HG03095 (cell line): ENCODE results near the gene MFGE8.
"Not testable (repeated sequence)": the region's sequence is repeated elsewhere in the genome, so short reads cannot be mapped to it uniquely, and the experiment has no call there.

ENCODE experiments used
- ATAC-seq: cut with Tn5 transposase; IDR thresholded peaks from one replicate; pipeline ENCODE4 v1.9.1; 2021; ENCODE audit warnings: moderate library complexity; ENCODE audit not compliant: unreplicated experiment

Gene MFGE8, protein sequence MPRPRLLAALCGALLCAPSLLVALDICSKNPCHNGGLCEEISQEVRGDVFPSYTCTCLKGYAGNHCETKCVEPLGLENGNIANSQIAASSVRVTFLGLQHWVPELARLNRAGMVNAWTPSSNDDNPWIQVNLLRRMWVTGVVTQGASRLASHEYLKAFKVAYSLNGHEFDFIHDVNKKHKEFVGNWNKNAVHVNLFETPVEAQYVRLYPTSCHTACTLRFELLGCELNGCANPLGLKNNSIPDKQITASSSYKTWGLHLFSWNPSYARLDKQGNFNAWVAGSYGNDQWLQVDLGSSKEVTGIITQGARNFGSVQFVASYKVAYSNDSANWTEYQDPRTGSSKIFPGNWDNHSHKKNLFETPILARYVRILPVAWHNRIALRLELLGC

DNA sequence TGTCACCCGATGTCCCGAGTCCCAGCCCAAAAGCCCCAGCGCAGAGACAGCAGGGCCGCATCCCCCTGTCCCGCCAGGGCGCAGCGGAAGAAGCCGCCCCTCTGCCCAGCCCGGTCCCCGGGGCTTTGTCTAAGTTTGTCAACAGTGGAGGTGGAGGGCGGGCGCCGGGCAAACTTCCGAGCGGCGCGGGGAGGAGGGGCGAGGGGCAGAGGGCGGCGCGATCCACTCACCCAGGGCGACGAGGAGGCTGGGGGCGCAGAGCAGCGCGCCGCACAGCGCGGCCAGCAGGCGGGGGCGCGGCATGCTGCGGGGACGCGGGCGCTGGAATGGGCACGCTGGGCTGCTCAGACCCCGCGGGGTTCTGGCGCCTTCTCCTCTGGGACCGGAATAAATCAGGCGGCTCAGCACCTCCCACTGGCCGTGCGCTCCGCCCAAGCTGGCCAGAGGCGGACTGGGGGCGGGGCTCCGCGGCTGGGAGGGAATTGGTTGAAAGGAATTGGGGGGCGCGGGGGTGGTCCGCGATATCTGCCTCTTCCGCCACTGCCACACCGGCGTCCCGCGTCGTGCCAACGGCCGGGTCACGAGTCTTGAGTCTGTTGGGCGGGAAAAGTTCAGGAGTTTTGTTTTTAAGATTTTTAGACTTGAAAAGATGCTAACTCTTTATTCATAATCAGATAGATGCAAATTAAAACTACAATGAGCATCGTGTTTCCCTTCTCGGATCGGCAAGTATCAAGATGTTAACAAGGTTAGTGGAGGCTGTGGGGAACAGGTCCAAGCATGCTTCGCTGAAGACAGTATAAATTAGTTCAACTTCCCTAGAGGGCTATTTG is at the start of gene MFGE8:
Gene MFGE8, minus strand, starts transcription at position 363 of the 833 bp plus-strand sequence. Its CDS starts 60 bp downstream, at position 303.
- peak; percentile 80 for ATAC-seq

DNA sequence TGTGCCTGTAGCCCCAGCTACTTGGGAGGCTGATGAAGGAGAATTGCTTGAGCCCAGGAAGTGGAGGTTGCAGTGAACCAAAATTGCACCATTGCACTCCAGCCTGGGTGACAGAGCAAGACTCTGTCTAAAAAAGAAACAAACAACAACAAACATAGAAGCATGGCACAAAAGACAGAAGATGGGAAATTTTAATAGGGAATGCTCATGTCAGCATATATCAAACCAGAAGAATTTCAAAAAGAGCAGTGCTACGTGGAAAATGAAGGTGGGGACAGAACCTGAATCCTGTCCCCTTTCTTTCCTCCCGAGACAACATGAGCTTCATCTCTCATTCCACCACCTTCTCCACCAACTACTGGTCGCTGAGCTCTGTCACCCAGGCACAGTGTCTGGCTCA is 46.3 kb upstream of the MFGE8 start:
- no peak for ATAC-seq

DNA sequence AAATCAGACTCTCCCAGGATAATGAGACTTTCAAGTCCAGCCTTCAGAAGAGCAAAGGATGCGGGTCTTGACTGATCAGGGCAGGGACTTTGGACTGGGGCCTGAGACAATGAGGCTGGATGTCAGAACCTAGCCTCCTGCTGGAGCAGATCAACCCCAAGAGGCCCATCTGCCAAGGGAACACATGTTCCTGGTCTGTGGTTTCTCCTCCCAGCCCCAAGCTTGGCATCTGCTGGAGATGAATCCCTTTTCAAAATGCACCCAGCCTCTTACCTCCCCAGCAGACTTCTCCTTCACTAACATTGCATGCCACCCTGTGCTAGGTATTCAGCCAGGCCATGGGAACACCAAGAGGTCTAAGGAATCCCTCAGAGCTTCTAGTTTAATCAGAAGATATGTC is 43.7 kb upstream of the MFGE8 start:
- ATAC-seq = no peak

DNA sequence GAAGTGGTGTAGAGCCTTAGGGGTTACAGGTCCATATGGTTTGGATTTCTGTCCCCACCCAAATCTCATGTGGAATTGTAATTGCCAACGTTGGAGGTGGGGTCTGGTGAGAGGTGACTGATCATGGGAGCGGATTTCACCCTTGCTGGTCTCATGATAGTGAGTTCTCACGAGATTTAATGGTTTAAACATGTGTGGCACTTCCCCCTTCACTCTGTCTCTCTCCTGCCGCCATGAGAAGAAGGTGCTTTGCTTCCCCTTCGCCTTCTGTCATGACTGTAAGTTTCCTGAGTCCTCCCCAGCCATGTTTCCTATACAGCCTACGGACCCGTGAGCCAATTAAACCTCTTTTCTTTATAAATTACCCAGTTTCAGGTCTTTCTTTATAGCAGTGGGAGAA is 43.1 kb upstream of the MFGE8 start:
- ATAC-seq = no peak

DNA sequence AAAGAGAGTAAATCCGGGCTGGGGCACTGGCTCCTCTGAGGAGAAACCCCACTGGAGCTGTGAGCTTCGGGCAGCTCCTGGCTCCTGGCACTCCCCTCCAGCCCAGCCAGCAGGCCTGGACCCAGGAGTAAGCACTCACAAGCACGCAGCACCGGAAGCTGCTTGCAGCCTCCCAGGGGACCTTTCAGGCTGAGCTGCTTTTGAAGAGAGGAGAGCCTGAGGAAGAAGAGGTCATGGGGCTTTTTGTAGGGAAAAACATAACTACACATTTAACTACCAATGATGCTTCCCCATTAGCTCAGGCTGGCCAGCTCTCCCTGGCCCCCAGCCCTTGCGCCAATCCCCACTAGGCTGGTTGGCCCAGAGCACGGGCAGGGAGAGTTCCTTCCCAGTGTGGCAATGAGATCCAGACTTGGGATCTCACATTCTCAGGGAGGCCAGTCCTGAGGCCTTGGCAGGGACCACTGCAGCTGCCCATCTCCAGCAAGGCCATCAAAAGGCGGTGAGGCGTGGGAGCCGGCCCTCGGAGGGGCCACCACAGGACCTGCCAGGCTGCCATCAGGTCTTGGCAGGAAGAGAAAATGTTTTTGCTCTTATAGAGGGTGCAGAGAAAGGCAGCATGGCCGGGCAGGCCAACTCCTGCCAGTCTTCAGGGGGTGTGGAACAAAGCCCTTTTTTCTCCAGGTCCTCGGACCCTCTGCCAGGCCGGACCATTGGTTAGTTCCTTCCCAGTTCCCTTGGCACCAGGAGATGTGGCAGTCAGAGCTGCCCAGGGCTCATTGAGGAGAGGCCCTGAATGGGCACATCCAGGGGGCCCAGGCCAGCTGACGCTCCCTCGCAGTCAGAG is 41.5 kb upstream of the MFGE8 start:
- no peak for ATAC-seq

DNA sequence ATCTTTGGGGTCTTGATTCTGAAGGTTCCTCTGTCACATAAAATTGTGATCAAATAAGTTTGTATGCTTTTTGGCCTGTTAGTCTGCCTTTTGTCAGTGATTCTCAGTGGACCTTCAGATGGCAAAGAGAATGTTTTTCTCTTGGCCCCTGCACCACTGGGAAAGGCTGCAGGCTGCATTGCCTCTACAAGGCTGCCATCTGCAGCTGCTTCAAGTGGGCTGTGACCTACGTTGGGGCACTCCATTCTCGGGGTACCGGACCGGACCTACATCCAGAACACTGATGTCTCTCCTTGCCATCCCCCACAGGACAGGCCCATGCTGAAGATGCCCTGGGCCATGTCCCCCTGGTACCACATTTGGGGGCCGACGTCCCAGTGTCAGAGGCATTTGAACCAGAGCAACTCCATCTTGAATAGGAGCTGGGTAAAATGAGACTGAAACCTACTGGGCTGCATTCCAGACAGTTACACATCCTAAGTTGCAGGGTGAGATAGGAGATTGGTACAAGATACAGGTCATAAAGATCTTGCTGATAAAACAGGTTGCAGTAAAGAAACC is 37.5 kb upstream of the MFGE8 start:
- ATAC-seq = no peak

DNA sequence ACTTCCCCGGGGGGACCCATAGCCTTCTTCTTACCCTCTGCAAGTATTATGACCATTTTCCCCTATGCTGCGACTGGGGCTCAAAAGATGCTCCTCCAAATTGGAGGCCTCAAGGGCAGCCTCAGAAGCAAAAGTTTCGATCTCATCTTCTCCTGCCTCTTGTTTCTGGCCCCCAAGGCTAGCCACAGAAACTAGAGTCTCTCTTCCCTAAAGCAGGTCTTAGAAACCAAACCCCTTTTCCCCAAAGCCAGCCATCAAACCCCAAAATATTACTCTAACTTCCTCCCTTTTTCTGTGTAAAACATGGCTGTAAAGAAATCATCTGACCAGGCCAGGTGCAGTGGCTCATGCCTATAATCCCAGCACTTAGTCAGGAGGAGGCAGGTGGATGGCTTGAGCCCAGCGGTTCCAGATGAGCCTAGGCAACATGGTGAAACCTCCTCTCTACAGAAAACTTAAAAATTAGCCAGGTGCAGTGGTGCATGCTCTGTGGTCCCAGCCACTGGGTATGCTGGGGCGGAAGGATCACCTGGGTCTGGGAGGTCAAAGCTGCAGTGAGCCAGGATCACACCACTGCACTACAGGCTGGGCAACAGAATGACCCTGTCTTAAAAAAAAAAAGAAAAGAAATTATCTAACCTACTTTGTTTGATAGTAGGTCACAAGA is 36.7 kb upstream of the MFGE8 start:
- ATAC-seq = peak; percentile 63

DNA sequence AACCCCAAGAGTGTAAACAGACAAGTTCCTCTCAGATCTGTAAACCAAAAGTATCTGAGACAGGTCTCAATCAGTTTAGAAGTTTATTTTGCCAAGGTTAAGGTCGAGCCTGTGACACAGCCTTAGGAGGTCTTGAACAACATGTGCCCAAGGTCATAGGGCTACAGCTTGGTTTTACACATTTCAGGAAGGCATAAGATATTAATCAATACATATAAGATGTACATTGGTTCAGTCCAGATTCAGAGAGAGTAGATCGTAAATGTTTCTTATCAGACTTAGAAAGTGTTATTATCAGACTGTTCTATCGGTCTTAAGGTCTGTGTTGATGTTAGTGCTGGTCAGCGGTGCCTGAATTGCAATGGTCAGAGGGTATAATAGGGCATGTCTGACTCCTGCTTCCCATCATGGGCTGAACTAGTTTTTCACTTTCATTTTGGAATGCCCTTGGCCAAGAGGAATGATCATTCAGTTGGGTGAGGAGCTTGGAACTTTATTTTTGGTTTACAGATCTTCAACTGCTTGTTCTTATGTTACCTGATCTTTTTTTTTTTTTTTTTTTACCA is 27.0 kb upstream of the MFGE8 start:
- ATAC-seq = no peak

DNA sequence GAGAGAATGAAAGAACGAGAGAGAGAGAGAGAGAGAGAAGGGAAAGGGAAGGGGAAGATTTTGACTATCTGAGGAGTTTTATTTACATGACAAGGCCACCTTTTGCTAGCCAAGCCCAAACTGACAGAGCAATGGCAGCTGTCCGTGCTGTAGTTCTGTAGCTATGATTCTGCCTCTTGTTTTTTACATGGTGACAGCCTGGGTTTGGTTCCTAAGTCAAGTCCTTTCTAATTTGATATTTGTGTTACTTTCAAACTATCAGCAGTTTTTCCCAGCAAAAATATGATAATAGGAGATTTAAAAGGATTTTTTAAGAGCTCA is 26.3 kb upstream of the MFGE8 start:
- no peak for ATAC-seq

DNA sequence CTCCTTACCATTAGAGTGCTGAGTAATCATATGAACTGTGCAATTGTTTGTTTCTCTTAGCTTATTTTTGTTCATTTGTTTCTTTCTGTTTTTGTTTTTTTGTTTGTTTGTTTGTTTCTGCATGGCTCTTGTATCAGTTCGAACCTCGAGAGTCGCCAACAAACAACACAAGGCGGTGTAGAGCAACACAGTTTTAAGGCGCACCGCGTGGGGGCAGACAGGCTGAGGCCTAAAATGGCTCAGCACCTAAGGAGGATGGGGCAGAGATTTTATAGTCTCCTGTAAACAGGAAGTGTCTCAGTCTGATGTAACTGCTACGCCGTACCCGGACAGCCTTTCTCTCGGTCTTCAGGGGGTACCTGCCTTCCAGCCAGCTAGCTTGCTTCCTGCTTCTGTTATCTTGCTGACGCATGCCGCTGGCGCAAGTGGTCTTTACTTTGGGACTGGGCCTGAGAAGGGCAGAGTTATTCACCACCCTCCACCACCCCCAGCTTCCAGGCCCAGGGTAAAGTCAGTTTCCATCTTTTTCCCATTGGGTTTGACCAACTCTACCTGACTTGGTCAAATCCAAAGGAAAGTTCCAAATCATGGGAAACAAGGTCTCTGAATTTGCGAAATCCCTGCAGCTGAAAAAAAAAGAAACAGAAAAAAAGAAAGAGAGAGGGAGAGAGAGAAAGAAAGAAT is 25.8 kb upstream of the MFGE8 start:
- no peak for ATAC-seq

DNA sequence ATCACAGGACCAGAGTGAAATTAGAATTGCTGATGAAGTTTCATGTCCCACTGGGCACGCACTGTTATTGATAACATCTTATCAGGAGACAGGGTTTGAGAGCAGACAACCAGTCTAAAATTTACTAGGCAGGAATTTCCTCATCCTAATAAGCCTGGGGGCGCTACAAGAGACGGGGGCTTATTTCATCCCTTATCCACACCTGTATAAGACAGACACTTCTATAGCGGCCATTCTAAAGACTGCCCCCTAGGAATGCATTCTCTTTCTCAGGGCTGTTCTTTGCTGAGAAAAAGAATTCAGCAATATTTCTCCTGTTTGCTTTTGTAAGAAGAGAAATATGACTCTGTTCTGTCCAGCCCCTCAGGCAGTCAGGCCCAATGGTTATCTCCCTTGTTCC is 21.3 kb upstream of the MFGE8 start:
- ATAC-seq = not testable (repeated sequence)

DNA sequence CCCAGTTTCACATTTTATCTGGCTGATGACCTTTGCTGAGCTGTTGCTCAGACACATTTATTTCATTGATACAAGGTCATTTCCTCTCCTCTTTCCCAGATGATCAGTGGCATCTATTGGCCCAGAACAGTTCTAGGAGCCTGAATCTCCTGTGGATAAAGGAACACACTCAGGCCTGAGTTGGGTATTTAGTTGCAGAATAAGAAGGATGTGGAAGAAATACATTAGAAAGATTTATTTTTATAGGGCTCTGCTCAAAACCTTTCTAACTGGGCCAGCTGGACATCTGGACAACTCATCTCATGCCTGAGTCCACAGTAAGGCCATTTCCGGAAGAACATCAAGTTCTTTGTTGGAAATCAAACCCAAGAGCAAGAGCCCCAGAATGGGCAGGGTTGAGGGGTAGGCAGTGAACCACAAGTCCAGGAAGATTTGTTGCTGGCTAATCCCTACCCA is 19.7 kb upstream of the MFGE8 start:
- ATAC-seq = no peak

DNA sequence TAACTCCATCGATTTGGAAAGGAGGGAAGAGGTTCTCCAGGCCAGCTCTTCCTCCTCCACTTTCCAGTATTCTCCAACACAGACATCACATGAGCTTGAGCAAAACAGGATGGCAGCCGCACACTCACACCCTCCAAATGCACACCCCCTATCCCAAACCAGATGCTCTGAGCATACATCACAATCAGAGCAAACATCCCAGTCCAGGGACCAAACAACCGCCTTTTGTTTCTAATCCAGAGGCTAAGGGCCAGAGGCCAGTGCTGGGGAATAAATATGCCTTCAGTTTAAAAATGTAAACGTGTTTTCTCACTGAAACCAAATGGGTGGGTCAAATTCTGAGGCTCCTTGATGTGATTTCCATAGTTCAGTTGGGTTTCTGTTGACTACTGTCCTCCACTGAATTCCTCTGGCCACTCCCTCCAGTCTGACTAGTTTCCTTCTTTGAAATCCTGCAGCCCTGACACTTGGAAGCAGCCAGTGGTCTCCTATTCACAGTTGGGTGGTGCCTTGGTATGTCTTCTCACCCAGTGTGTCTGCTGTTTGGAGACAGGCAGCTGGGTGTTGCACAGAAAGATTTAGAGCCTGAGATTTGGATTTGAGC is 19.2 kb upstream of the MFGE8 start:
- no peak for ATAC-seq

DNA sequence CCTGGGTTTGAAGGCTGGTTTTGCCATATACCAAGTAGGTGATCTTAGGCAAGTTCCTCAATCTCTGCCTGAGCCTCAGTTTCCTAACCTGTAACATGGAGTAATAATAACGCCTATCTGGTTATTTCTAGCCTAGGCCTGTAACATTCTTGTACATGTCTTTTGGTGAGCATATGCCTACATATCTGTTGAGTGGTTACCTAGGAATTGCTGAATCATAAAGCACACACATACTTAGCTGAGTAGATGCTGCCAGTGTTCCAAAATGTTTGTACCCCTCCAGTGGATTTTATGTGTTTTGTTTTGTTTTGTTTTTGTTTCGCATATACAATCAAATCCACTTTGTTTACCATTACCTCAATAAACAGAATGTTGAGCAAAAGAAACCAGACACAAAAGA is 17.4 kb upstream of the MFGE8 start:
- no peak for ATAC-seq

DNA sequence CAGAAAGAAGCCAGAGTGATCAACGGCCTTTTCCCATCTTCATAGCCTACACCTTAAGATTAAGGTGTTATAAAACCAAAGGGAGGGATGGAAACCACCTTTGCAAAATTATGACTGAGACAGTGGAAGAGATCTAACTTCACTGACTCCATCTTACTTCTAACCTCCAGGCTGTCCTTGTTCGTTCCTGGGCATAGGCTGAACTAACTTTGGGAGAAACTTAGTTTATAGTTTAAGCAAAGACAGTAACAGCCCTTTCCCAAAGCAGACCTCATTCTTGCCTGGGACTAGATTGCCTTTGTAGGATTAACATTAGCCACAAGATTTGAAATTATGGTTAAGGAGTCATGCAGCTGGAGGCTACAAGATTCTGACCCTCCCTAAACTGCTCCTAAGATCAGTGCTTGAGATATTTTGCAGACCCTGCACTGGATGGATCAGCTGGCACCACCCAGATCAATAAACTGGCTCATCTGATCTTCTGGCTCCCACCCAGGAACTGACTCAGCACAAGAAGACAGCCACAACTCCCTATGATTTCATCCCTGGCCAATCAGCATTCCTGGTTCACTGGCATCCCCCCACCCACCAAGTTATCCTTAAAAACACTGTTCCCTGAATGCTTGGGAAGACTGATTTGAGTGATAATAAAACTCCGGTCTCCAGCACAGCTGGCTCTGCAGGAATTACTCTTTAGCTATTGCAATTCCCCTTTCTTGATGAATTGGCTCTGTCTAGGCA is 16.3 kb upstream of the MFGE8 start:
- ATAC-seq = not testable (repeated sequence)

DNA sequence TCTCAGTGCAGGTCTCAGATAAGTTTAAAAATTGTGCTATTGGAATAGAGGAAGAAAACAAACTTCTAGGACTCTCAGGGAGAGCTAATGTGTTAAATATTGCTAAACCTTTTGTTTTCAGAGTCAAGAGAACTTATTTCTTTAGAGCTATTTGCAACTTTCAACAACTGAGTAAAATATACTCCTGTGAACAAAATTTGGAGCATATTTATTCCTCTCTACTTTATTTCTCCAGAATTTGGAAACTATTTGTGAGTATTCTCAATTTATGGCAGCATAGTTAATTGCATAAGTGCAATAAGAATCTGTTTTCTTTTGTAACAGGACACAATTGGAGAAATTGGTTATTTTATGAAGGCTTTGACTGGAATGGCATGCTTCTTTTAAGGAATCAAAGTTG is 15.0 kb upstream of the MFGE8 start:
- not testable (repeated sequence) for ATAC-seq

DNA sequence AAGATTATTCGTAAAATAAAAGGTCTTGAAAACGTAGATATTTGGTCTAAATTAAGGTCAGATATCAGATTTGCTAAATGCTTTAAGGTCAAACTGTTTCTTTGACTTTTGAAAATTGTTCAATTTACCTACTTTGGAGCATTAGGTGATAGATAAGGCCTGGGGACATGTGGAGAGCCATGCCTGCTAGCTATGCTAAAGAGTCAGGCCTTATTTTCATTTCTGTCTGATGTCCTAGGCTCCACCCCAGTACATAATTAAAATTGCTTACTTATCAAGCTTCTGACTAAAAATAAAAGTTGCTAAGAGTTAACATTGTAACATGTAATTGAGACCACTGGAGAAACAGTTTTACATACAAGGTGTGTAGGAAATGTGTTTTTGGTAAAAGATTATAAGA is 12.5 kb upstream of the MFGE8 start:
- ATAC-seq = not testable (repeated sequence)

DNA sequence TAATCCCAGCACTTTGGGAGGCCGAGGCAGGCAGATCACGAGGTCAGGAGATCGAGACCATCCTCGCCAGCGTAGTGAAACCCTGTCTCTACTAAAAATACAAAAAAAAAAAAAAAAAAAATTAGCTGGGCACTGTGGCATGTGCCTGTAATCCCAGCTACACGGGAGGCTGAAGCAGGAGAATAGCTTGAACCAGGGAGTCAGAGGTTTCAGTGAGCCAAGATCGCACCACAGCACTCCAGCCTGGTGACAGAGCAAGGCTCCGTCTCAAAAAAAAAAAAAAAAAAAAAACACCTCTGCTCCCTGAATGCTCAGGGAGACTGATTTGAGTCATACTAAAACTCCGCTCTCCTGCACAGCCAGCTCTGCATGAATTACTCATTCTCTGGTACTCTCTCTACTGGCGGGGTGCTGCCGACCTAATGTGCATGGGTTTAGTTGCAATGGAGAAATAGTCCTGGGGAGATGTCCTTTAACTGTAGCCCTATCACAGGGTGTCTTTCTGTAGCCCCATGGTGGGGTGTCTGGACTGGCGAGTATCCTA is 7.8 kb upstream of the MFGE8 start:
- ATAC-seq = peak; percentile 67
